GM12864 (cell line): ENCODE data around the gene OTOS.

Source experiments
- DNase-seq: peaks from one replicate; pipeline ENCODE4 v3.0.0-alpha.2; 2011; ENCODE audit warnings: low read depth
- H3K4me3 ChIP-seq: 2 replicates; pipeline ENCODE4 v1.5.1; 2011; ENCODE audit warnings: mild to moderate bottlenecking, low read depth, low read length, control low read depth
- CTCF ChIP-seq: IDR thresholded peaks from 2 replicates; pipeline ENCODE4 v1.5.1; 2011; ENCODE audit warnings: low read depth, mild to moderate bottlenecking, moderate library complexity, low read length, control low read depth, inconsistent platforms; ENCODE audit errors: missing control alignments

The OTOS gene

GRCh38 chr2:240111253-240111652 lies 29.2 kb downstream of the OTOS start:
- no peak for DNase-seq
- TF ChIP-seq CTCF, result no peak
- H3K4me3 ChIP-seq, result no peak overlapping the region

GRCh38 chr2:240109386-240109785 lies 31.1 kb downstream of the OTOS start:
- TF ChIP-seq CTCF, result no peak
- H3K4me3 ChIP-seq, result no peak overlapping the region
- DNase-seq, result no peak

GRCh38 chr2:240107477-240107796 lies 33.0 kb downstream of the OTOS start:
- DNase-seq, result no peak
- no peak for TF ChIP-seq CTCF
- H3K4me3 ChIP-seq, result no peak overlapping the region

GRCh38 chr2:240106765-240107476 lies 33.5 kb downstream of the OTOS start:
- DNase-seq, result no peak
- no peak overlapping the region for H3K4me3 ChIP-seq
- TF ChIP-seq CTCF, result no peak

- no peak for DNase-seq
- H3K4me3 ChIP-seq, result no peak overlapping the region
- TF ChIP-seq CTCF, result no peak
These were observed 34.5 kb downstream of the OTOS start for GRCh38 chr2:240105982-240106381.

GRCh38 chr2:240103136-240103535 lies 37.3 kb downstream of the OTOS start:
- TF ChIP-seq CTCF, result no peak

GRCh38 chr2:240098349-240098748 lies 42.1 kb downstream of the OTOS start:
- H3K4me3 ChIP-seq, result no peak overlapping the region
- TF ChIP-seq CTCF, result no peak
- DNase-seq, result no peak

More at GRCh38 chr2:240103136-240103535, 37.3 kb downstream of the OTOS start:
- H3K4me3 ChIP-seq, result no peak overlapping the region
- DNase-seq, result no peak
